Memory B cell (primary cell): Measurements from ENCODE around the gene ZNF254.
"Not testable (repeated sequence)": the region's sequence is repeated elsewhere in the genome, so short reads cannot be mapped to it uniquely, and the experiment has no call there.

Experiments used
- ATAC-seq: fragments of 150-1000 bp; cut with Tn5 transposase; 2 replicates; pipeline ENCODE4 v1.10.0; 2021; ENCODE audit warnings: low read depth, mild to moderate bottlenecking, moderate library complexity
- DNase-seq, 2 donors: peaks; one replicate each; pipeline ENCODE4 v3.0.0; 2022; ENCODE audit warnings: low spot score in 2 of 2
- H3K27ac Mint-ChIP-seq: one replicate; pipeline ENCODE4 v1.8.0; 2022; ENCODE audit warnings: mild to moderate bottlenecking, moderate library complexity, mixed read lengths
- H3K27me3 Mint-ChIP-seq: one replicate; pipeline ENCODE4 v1.8.0; 2022; ENCODE audit warnings: mixed read lengths
- H3K36me3 Mint-ChIP-seq: one replicate; pipeline ENCODE4 v1.8.0; 2022; ENCODE audit warnings: mild to moderate bottlenecking, mixed read lengths
- H3K4me1 Mint-ChIP-seq: one replicate; pipeline ENCODE4 v1.8.0; 2022; ENCODE audit warnings: mixed read lengths
- H3K4me3 Mint-ChIP-seq: one replicate; pipeline ENCODE4 v1.8.0; 2022; ENCODE audit warnings: mild to moderate bottlenecking, moderate library complexity, mixed read lengths
- H3K9me3 Mint-ChIP-seq: one replicate; pipeline ENCODE4 v1.8.0; 2022; ENCODE audit warnings: mixed read lengths

ZNF254 gene

GRCh38 chr19:24062190-24062589 lies 24.8 kb upstream of the ZNF254 start:
- Mint-ChIP-seq H3K27me3 (no peaks in the 10 kb centered on the region), H3K9me3 (no peaks in the 10 kb centered on the region), H3K4me3 (no peak overlapping the region), H3K4me1 (peaks cover 4% of the 10 kb centered on the region), H3K36me3 (peaks cover 38% of the 10 kb centered on the region), H3K27ac (no peak overlapping the region)
- ATAC-seq = no peak
- DNase-seq = no peak

- H3K27ac Mint-ChIP-seq = no peak overlapping the region
- no peaks in the 10 kb centered on the region for H3K27me3 Mint-ChIP-seq
- DNase-seq (no peak), ATAC-seq (no peak)
- H3K4me1 Mint-ChIP-seq = peaks cover 4% of the 10 kb centered on the region
- H3K4me3 Mint-ChIP-seq = no peak overlapping the region
- no peaks in the 10 kb centered on the region for H3K9me3 Mint-ChIP-seq
- peaks cover 43% of the 10 kb centered on the region for H3K36me3 Mint-ChIP-seq
These were observed 23.7 kb upstream of the ZNF254 start for GRCh38 chr19:24063295-24063694.

GRCh38 chr19:24064175-24064574 lies 22.8 kb upstream of the ZNF254 start:
- no peak for DNase-seq
- Mint-ChIP-seq H3K27me3 (no peaks in the 10 kb centered on the region), H3K27ac (no peak overlapping the region), H3K4me1 (peaks cover 6% of the 10 kb centered on the region), H3K4me3 (no peak overlapping the region), H3K9me3 (no peaks in the 10 kb centered on the region), H3K36me3 (peaks cover 40% of the 10 kb centered on the region)
- no peak for ATAC-seq

GRCh38 chr19:24065243-24065642 lies 21.7 kb upstream of the ZNF254 start:
- Mint-ChIP-seq H3K9me3 (no peaks in the 10 kb centered on the region), H3K27ac (no peak overlapping the region), H3K27me3 (no peaks in the 10 kb centered on the region), H3K4me3 (no peak overlapping the region), H3K4me1 (peaks cover 6% of the 10 kb centered on the region), H3K36me3 (peaks cover 35% of the 10 kb centered on the region)
- DNase-seq (no peak), ATAC-seq (no peak)

- Mint-ChIP-seq H3K27ac (no peak overlapping the region), H3K9me3 (no peaks in the 10 kb centered on the region), H3K36me3 (peaks cover 27% of the 10 kb centered on the region), H3K4me3 (no peak overlapping the region), H3K27me3 (no peaks in the 10 kb centered on the region), H3K4me1 (peaks cover 2% of the 10 kb centered on the region)
- DNase-seq (no peak), ATAC-seq (no peak)
These were observed 21.0 kb upstream of the ZNF254 start for GRCh38 chr19:24065865-24066604.

- DNase-seq = no peak
- Mint-ChIP-seq H3K4me3 (no peak overlapping the region), H3K4me1 (peaks cover 2% of the 10 kb centered on the region), H3K9me3 (no peaks in the 10 kb centered on the region), H3K36me3 (peaks cover 46% of the 10 kb centered on the region), H3K27me3 (no peaks in the 10 kb centered on the region), H3K27ac (no peak overlapping the region)
- ATAC-seq = no peak
These were observed 16.9 kb upstream of the ZNF254 start for GRCh38 chr19:24069905-24070657.

GRCh38 chr19:24071078-24071477 lies 15.9 kb upstream of the ZNF254 start:
- Mint-ChIP-seq H3K27ac (no peak overlapping the region), H3K4me1 (peaks cover 2% of the 10 kb centered on the region), H3K27me3 (no peaks in the 10 kb centered on the region), H3K9me3 (no peaks in the 10 kb centered on the region), H3K4me3 (no peak overlapping the region), H3K36me3 (peaks cover 48% of the 10 kb centered on the region)
- DNase-seq (no peak), ATAC-seq (no peak)

GRCh38 chr19:24072720-24073119 lies 14.3 kb upstream of the ZNF254 start:
- H3K9me3 Mint-ChIP-seq = no peaks in the 10 kb centered on the region
- no peak overlapping the region for H3K4me3 Mint-ChIP-seq
- no peaks in the 10 kb centered on the region for H3K27me3 Mint-ChIP-seq
- H3K4me1 Mint-ChIP-seq = peaks cover 2% of the 10 kb centered on the region
- H3K27ac Mint-ChIP-seq = no peak overlapping the region
- no peak for ATAC-seq
- no peak for DNase-seq
- peaks cover 44% of the 10 kb centered on the region for H3K36me3 Mint-ChIP-seq

GRCh38 chr19:24073807-24074206 lies 13.2 kb upstream of the ZNF254 start:
- DNase-seq (no peak), ATAC-seq (no peak)
- H3K27me3 Mint-ChIP-seq = no peaks in the 10 kb centered on the region
- no peak overlapping the region for H3K27ac Mint-ChIP-seq
- no peak overlapping the region for H3K4me3 Mint-ChIP-seq
- H3K4me1 Mint-ChIP-seq = peaks cover 2% of the 10 kb centered on the region
- H3K36me3 Mint-ChIP-seq = peaks cover 42% of the 10 kb centered on the region
- no peaks in the 10 kb centered on the region for H3K9me3 Mint-ChIP-seq

- no peak for DNase-seq
- H3K27ac Mint-ChIP-seq = no peak overlapping the region
- ATAC-seq = no peak
- no peaks in the 10 kb centered on the region for H3K9me3 Mint-ChIP-seq
- no peak overlapping the region for H3K4me3 Mint-ChIP-seq
- peaks cover 2% of the 10 kb centered on the region for H3K4me1 Mint-ChIP-seq
- H3K36me3 Mint-ChIP-seq = peaks cover 46% of the 10 kb centered on the region
- no peaks in the 10 kb centered on the region for H3K27me3 Mint-ChIP-seq
These were observed 12.1 kb upstream of the ZNF254 start for GRCh38 chr19:24074720-24075454.

GRCh38 chr19:24075530-24075929 lies 11.5 kb upstream of the ZNF254 start:
- ATAC-seq, H3K4me1 Mint-ChIP-seq, DNase-seq, H3K27me3 Mint-ChIP-seq, H3K4me3 Mint-ChIP-seq, H3K9me3 Mint-ChIP-seq: not testable (repeated sequence)
- Mint-ChIP-seq H3K36me3 (peaks cover 44% of the 10 kb centered on the region), H3K27ac (peak overlapping the region; percentile 35)

GRCh38 chr19:24078680-24079079 lies 8.3 kb upstream of the ZNF254 start:
- Mint-ChIP-seq H3K36me3 (peaks cover 36% of the 10 kb centered on the region), H3K4me3 (no peak overlapping the region), H3K27me3 (no peaks in the 10 kb centered on the region), H3K27ac (no peak overlapping the region), H3K4me1 (peaks cover 2% of the 10 kb centered on the region), H3K9me3 (no peaks in the 10 kb centered on the region)
- DNase-seq = no peak
- no peak for ATAC-seq

- DNase-seq (no peak), ATAC-seq (no peak)
- Mint-ChIP-seq H3K27ac (no peak overlapping the region), H3K27me3 (no peaks in the 10 kb centered on the region), H3K36me3 (peaks cover 19% of the 10 kb centered on the region), H3K4me3 (no peak overlapping the region), H3K4me1 (peaks cover 2% of the 10 kb centered on the region), H3K9me3 (no peaks in the 10 kb centered on the region)
These were observed 5.9 kb upstream of the ZNF254 start for GRCh38 chr19:24081056-24081455.

GRCh38 chr19:24098359-24098758 lies 11.4 kb downstream of the ZNF254 start:
- Mint-ChIP-seq H3K9me3 (peaks cover 2% of the 10 kb centered on the region), H3K36me3 (peaks cover 40% of the 10 kb centered on the region), H3K4me1 (peaks cover 9% of the 10 kb centered on the region), H3K27ac (no peak overlapping the region), H3K27me3 (no peaks in the 10 kb centered on the region), H3K4me3 (no peak overlapping the region)
- no peak for DNase-seq
- ATAC-seq = no peak
